NCI-H524 treated with DMSO at 0.1 percent for 48 hours (cell line): ENCODE results near the gene COL6A2.
"Not testable (repeated sequence)": the region's sequence is repeated elsewhere in the genome, so short reads cannot be mapped to it uniquely, and the experiment has no call there.

Experiments used
- DNase-seq: peaks from one replicate; lab custom pipeline; 2025; lab: John Stamatoyannopoulos, UW

COL6A2 gene

DNA sequence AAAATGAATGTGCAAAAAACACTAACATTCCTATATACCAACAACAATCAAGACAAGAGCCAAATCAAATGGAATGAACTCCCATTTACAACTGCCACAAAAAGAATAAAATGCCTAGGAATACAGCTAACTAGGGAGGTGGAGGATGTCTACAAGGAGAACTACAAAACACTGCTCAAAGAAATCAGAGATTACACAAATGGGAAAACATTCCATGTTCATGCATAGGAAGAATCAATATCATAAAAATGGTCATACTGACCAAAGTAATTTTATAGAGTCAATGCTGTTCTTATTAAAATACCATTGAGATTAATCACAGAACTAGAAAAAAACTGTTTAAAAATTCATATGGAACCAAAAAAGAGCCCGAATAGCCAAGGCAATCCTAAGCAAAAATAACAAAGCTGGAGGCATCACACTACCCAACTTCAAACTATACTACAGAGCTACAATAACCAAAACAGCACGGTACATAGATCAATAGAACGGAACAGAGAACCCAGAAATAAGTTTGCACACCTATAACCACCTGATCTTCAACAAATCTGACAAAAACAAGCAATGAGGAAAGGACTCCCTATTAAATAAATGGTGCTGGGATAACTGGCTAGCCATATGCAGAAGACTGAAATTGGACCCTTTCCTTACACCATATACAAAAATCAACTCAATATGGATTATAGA, 78.7 kb downstream of the COL6A2 start:
- not testable (repeated sequence) for DNase-seq

DNA sequence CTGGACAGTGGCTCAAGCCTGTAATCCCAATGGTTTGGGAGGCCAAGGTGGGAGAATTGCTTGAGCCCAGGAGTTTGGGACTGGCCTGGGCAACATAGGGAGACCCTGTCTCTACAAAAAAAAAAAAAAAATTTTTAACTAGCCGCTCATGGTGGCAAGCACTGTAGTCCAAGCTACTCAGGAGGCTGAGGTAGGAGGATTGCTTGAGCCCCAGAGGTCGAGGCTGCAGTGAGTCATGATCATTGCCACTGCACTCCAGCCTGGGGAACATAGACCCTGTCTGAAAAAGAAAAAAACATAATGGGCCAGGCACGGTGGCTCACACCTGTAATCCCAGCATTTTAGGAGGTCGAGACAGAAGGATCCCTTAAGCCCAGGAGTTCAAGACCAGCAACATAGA, 81.0 kb downstream of the COL6A2 start:
- DNase-seq, result no peak
